HG03108 (cell line): ENCODE data around the gene LCMT1.
A peak's percentile ranks its signal among the peaks of the same experiment; 100 is the strongest.
"Not testable (repeated sequence)": the region's sequence is repeated elsewhere in the genome, so short reads cannot be mapped to it uniquely, and the experiment has no call there.

Experiments
- ATAC-seq: cut with Tn5 transposase; IDR thresholded peaks from one replicate; pipeline ENCODE4 v1.9.1; 2021; ENCODE audit warnings: moderate library complexity; ENCODE audit not compliant: unreplicated experiment

Gene LCMT1

DNA sequence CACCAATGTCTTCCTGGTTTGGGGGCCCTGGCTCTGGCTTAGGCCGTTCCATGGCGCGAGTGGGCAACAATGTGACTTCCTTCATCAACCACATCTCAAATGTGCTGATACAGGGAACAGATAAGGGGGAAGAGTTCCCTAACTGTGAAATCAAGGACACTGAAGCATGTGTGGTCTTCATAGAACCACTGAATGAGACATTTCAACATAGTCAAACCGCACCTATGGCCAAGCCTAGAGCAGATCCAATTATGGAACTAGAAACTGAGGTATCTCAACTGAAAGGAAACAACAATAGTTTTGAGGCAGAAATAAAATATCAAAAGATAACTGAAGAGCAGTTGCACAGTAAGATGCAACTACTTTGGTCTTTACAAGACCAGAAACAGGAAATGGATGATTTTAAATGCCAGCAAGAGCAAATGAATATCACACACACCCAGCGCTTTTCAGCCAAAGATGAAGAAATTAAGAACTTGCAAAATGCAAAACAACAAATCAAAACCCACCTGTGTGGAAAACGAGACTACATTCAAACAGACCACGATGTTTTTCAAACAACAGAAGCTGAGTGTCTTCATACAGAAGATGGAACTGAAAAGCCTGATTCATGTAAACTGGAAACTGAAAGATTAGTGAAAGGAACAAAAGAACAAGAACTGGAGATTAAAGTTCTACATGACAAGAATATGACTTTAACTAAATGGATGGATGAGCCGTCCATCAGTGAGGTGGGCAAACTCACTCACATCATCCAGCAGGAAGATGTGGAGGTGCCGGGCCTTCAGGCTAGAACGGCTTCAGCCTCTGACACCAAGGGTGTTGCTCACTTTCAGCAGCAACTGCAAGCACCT, 18.1 kb upstream of the LCMT1 start:
- no peak for ATAC-seq

DNA sequence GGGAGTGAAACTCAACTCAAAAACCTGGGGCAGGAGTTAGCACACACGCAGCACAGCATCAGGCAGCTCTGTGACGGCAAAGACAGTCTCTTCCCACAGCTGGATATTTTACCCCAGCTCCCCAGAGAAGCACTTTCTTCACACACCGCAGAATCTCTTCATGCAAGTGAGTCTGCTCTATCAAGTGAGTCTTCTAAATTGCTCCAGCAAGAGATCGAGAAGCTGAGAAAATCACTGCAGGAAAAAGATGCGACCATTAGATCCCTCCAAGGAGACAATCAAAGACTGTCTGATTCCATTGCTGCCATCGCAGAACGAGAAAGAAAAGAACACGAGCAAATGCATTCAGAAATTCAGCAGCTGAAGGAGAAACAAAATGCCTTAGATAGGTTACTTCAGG, 16.9 kb upstream of the LCMT1 start:
- ATAC-seq = no peak

DNA sequence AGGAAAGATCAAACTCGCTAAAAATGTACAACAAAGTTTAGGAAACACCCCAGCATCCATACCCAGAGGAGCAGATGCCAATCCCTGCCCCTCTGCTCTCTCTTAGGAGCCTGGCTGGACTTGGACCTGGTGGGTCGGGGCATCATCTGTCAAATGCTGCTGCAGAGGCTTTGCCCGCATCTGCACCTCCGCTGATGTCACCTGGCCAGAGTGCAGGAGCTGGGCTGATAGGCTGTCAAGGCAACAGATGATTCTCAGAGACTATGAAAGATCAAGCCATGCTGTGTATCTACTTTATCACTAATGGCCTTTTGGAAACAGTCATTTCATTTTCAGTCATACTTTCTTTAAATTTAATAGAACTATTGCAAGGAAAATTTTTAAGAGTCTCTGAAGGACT, 15.9 kb upstream of the LCMT1 start:
- ATAC-seq = no peak

DNA sequence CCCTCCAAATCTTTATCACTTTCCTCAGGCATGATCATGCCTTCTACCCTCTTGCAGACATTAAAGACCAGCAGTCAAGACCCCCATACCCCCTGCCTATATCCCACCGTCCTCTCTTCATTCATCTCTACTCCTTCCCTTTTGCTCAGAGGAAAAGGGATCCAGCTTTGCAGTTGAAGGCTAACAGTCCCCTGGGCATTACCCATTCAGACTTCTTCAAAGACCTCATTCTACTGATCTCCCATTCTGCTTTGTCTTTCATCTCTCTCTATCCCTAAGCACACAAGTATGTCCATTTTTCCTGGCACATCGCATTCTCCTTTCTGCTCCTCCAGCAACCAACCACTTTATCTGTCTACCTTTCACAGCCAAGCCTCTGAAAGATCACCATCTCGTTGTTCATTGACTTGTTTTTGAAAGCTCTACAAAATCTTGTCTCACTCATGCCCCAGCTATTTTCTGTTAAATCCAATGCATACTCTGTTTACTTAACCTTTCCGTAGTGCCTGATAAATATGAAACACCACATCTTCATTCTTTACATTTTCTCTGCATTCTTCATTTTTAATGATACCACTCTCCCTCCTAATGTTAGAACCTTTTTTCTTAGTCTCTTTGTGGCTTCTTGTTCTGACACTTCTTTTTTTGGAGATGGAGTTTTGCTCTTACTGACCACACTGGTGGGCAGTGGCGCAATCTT, 14.1 kb upstream of the LCMT1 start:
- ATAC-seq = no peak

DNA sequence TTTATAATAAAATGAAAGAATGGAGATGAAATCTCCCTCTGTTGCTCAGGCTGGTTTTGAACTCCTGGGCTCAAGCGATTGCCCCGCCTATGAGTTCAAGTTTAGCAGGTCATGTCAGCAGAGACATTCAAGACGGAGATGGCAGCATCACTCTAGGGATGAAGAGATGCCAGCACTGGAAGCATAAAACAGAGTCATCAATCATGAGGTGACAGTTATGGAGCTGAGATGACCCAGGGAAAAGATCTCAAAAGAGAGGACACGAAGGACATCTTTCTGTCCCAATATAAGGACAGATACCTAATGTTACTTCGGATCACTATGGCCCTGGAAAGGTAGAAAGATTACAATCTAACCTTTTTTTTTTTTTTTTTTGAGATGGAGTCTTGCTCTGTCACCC, 11.0 kb upstream of the LCMT1 start:
- ATAC-seq = no peak

DNA sequence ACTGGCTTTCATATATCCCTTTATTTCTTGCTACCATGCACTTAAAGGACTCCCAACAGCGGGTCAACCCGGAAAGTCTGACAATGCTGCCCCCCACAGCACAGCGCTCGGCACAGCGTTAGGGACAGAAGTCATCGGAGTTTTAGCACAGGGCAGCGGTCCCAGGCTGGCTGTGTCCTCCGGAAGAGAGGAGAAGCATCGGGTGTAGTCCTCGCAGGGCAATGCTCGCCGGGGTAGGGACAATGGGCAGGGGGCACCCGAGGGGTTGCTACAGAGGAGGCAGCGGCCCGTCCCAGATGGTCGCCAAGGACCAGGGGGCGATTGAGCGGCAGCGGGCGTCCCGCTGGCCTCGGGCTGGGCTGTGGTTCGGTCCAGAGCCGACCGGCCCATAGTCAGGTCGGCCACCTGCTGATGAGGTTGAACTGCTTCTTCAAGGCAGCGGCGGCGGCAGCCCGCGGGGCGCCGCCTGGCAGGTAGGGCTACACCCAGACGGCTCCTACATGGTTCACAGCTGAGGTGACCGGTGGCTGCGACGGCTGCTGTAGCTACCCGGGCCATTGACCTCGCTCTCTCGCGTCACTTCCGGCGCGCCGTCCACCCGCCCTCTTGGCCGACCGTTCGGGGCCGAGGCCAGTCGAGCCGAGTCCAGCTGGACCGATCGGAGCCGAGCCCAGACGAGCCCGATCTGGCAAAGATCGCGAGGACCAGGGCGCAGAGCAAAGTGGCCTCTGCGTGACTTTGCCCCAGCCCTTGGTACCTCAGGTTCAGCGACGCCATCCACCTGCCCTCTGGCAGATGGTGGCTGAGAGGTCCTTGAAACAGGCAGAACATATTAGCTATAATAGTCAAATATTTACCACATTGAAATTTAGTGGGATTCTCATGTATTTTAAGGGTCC, 4.7 kb upstream of the LCMT1 start:
- peak; percentile 47 for ATAC-seq

DNA sequence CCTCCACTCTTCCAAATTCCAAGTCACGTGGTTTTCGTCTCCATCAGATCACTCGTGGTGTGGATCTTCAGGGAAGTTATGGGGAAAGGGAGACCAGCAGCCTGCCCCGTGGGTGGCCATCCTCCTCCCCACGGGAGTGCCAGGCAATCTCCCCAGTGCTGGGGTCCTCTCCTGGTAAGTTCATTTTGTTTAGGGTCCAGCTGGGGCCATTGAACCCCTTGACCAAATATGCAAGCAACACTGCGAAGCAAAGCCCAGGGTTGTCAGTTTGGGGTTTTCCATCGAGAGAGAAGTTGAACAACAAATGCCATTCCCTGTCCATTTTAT, 4.1 kb upstream of the LCMT1 start:
- no peak for ATAC-seq

DNA sequence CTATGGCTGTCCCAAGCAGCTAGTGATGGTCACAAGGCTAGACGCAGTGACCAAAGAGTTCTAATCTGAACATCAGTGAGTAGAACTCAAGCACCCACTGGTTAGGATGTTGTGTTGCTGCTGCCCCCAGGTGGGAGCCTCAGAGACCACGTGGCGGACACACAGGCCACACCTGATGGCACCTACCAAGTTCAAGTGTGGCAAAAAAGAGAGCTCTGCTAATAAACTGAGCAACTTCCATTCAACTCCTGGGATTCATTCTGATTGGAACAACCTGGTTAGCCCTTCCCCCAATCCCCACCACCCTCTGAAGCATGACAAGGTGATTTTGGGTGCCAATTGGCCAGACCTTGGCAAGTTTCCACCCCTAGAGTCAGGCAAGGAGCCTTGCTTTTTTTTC, 3.5 kb upstream of the LCMT1 start:
- ATAC-seq = no peak

DNA sequence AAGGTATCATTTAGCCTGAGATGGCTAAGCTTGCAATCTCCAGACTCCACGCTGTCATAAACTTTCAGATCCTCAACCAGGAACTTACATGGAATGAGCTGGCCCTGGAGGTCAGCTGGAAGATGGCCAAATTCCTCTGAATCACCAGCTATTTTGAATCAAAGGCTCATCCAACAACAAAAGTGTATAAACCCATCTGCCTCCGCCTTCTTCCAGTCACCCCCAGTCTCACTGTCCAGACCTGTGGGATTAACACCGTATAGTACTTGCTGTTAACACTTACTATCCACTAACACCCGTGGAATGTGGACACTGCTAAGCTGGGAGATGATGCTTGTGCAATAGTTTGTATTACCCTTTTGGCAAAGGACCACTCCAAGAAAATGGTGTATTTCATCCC, 1.9 kb upstream of the LCMT1 start:
- no peak for ATAC-seq

DNA sequence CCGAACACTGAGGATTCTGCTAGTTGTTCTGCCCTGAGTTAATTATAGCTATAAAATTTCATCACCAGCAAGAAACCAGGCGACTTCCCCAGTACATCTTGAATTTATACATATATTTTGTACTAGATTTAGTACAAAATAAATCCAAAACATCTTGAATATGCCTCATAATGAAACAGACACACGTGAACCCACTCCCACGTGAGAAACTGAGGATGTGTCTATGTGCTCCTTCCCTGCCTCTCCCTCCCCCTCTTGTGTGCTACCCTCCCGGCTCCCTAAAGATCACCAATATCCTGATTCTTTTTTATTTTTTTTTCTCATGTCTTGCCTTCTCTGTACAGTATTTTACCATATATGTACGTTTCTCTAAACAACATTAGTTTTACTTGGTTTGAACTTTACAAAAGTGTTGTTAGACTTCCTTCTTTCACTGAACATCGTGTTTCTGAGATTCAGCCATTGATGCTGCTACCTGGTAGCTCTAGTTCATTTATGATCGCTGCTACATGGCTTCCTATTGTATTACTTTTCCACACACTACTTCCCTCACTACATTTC, 1.1 kb upstream of the LCMT1 start:
- ATAC-seq = no peak

DNA sequence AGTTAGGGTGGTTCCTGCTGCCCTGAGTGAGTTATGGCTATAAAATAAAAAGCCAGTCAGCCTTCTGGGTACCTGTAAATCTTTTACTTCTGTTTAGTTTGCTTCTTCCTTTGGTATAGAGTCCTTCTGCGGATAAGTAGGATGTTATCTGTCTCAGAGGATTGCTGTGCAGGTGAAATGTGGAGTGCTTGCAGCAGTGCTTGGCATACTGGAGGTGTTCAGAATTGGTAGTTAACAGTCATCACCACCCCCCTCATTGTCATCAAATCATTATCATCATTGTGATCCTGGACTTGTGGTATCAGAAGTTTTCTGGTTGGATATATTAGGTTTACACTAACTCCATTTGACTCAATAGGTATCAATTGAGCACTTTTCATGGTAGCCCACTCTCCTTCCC, 2.6 kb downstream of the LCMT1 start:
- ATAC-seq = no peak

DNA sequence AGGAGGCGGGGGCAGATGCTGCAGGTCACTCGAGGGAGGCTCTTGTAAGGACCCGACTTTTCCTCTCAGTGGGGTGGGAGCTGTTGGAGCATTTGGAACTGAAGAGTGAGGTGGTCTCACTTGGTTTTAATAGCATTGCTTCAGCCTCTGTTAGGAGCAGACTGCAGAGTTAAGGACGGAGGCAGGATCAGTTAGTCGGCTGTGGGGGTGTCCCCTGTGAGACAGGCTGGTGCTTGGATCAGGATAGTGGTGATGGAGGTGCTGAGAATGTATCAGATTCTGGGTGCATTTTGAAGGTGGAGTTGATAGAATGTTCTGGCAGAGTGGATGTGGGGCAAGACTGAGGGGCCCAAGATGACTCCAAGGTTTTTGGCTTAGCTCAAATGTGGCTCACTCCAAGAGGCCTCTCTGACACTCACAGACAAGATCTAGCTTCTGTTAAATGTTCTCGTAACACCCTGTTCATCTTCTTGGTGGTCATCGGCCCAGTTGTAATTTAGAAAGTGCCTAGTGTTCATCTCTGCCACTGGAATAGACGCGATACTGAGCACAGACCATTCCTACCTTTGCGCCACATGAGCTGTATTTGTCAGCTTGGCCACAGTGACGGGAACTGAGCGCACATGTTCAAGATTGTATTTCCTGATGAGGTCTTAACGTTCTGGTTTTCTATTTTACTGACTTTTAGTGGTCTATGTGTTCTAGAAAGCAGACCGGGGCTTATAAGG, 7.5 kb downstream of the LCMT1 start:
- no peak for ATAC-seq

DNA sequence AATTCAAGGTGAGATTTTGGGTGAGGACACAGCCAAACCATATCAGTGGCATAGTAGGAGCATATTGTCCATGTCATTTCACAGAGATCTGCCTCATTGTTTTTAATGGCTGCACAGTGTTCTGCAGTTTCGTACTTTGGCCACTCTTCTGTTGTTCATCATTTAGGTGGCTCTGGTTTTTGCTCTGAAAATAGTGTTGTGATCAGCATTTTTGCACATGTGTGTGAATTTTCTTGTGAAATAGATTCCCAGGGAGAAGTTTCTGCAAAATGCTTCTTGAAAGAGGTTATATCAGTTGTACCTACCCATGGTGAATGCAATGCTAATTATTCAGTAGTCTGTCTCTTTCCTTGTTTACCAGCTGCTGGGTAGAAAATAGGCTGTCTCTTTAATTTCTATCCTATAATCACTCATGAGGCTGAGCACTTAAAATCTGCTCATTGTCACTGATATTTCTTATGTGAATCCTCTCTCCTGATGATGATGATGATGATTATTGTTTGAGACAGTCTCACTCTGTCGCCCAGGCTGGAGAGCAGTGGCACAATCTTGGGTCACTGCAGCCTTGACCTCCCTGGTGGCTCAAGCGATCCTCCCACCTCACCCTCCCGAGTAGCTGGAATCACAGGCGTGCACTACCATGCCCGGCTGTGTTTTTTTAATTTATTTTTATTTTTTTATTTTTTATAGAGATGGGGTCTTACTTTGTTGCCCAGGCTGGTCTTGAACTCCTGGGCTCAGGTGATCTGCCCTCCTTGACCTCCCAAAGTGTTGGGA, 10.5 kb downstream of the LCMT1 start:
- no peak for ATAC-seq

DNA sequence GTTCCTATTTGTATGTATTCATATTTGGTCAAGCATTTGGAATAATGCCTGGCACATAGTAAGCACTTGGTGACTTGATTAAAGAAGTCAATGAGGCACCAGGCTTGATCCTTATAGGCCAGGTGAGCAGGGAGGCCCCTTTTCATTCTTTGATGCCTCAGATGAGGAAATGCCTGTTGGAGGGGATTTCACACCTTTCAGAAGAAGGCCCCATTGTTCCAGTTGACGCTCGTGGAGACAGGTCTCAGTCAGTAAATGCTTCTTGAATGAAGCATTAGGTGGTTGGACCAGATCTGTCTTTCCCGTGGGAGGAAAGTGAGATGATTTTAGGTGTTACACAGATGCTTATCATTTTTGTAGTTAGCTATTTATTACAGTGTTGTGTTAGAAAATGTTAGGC, 13.0 kb downstream of the LCMT1 start:
- ATAC-seq = no peak

DNA sequence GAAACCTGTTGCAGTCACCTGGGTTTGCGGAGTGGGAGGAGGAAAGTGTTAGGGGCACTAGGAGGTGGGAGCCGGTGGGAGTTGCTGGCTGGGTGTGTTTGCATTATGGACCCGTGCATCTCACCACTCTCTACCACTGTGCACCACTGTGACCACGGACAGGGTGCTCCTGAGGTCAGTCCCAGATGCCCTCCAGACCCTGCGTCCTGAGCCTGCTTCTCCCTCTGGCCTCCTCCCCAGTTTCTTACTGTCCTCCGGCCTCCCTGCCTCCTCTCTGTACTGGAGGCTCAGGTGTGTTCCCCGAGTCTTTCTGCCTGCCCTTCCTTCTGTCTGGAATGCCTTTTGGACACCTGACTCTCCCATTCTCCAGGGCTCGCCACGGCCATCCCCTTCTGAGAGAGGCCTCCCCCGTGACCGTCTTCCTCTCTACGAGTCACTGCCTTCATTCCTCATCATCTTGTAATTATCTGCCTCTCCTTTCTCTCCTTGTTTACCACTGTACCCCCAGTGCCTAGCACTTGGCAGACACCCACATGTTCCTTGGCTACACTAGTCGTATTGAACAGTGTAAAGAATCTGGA, 14.6 kb downstream of the LCMT1 start:
- not testable (repeated sequence) for ATAC-seq

DNA sequence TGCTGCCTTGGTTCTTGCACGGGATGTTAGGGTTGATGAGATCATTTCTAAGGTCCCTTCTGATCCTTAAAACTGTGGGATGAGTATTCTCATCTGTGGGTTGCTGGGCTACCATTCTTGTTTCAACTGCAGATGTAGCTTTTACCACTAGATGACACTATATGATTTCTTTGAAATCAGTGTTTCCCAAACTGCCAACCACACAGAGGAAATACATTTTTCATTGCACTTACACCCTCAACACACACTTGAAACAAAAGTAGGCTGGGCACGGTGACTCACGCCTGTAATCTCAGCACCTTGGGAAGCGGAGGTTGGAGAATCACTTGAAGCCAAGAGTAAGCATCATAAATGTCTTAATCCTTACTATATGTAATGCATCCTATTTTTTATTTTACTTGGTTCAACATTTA, 15.3 kb downstream of the LCMT1 start:
- ATAC-seq = no peak

DNA sequence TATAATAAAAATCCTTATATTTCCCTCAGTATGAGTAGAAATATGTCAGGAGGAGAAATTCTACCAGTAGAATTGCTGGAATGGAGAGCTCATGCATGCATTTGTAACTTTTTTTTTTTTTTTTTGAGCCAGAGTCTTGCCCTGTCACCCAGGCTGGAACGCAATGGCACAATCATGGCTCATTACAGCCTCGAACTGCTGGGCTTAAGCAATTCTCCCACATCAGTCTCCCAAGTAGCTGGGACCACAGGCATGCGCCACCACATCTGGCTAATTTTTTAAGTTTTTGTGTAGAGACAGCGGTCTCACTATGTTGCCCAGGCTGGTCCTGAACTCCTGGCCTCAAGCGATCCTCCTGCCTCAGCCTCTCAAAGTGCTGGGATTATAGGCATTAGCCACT, 21.2 kb downstream of the LCMT1 start:
- ATAC-seq = not testable (repeated sequence)

DNA sequence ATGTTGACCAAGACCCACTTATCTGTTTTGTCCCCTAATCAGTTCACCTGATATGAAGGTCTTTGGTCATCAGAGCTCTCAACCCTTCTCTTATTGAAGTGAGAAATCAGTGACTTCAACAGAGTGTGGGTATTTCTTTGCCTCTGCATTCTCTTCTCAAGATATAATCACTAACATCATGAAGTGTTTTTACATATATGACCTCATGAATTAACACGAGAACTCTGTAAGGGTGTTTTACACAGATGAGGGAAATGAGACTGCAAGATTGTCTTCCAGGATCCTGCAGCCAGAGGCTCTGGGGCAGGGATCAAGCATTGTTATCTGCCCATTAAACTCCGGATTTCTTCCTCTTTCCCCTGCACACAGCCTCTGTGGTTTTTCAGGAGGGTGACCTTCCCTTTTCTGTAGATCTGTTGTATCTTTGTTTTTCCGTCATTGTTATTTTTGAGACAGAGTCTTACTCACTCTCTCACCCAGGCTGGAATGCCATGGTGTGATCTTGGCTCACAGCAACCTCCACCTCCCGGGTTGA, 22.7 kb downstream of the LCMT1 start:
- no peak for ATAC-seq

DNA sequence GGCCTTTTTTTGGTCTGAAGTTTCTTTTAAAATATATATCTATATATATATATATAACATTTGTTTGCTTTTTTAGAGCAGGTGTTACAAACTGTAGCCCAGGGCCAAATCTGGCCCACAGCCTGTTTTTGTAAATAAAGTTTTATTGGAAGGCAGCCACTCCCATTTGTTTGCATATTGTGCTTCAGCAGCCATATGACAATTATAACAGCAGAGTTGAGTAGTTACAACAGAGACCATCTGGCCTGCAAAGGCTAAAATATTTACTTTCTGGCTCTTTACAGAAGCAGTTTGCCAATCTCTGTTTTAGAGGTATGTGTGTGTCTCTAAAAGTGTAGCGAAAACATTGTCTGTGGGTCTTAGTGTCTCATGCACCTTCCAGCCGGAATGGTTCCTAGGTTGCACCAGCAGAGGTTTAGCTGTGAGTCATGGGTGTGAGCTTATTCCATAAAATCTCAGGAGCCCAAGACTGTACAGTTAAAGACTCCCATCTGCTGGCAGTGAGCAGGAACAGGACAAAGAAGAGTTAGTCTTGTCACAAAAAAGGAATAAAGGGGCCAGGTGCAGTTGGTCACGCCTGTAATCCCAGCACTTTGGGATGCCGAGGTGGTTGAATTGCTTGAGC, 23.8 kb downstream of the LCMT1 start:
- no peak for ATAC-seq
